GM18907 (cell line): Measurements from ENCODE around the gene ELMO3.

Source experiments
- ATAC-seq: cut with Tn5 transposase; IDR thresholded peaks from one replicate; pipeline ENCODE4 v1.9.1; 2021; ENCODE audit warnings: mild to moderate bottlenecking, moderate library complexity; ENCODE audit not compliant: unreplicated experiment

Gene ELMO3

GRCh38 chr16:67237396-67238277 is 38.7 kb downstream of the ELMO3 start:
- no peak for ATAC-seq

DNA sequence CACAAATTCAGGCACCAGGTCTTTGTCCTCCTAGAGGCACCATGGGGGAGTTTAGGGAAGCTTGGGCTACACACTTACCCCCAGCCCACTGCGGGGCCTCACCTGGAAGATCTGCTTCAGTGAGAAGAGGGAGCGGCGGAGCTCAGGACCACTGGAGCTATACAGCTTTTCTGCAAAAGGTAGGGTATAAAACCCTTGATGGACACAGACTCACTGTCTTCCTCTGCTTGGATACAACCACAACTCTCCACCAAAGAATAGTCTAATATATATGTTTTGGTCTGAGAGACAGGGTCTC is 39.3 kb downstream of the ELMO3 start:
- ATAC-seq: no peak

DNA sequence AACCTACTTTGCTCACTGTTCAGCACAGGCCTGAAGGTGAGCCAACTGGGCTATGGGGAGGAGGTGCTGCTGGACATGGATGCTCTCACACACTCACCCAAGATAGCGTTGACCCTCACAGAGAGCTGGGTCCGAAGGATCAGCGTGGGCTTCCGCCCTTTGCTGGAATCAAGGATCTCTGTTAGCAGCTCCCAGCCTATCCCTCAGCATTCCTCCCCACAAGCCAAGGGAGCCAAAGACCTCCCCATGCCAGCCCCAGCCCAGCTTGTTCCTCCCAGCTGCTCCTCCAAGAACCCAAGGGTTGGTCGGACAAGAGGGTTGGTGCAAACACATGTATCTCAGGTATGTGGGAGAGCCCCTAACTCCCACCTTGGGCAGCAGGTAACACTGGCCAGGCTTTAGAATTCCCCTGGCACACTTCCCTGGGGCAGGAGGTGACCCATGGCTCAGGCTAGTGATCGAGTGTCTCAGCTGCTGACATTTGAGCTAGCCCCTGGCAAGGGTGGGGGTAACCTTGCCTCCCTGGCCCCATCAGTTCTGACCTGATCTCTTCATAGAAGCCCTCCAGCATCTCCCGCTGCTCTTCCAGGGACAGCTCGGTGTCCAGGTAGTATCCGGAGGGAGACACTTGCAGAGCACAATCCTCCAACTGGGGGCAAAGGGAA is 40.0 kb downstream of the ELMO3 start:
- ATAC-seq: no peak

DNA sequence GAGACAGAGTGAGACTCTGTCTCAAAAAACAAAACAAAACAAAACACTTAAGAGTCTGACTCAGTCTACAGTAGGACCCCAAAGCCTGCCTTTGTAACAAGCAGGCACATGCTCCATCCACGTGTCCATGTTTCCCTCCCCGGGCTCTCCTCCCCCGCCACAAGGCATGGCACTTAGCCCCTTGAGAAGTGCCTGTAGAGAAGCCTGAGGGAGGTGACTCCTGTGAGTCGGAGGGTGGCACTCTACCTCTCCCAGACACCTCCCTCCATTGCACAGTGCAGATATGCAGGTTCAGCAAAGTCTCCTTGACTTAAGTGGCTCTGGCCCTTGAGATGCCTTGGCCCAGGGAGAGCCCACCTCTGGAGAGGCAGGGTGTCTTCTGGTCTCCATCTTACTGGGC is 41.6 kb downstream of the ELMO3 start:
- ATAC-seq: no peak

GRCh38 chr16:67241008-67241900 is 42.3 kb downstream of the ELMO3 start:
- no peak for ATAC-seq

- no peak for ATAC-seq
Measured at GRCh38 chr16:67242138-67242730, 43.3 kb downstream of the ELMO3 start.

- no peak for ATAC-seq
Measured at GRCh38 chr16:67243481-67243880, 44.5 kb downstream of the ELMO3 start.

DNA sequence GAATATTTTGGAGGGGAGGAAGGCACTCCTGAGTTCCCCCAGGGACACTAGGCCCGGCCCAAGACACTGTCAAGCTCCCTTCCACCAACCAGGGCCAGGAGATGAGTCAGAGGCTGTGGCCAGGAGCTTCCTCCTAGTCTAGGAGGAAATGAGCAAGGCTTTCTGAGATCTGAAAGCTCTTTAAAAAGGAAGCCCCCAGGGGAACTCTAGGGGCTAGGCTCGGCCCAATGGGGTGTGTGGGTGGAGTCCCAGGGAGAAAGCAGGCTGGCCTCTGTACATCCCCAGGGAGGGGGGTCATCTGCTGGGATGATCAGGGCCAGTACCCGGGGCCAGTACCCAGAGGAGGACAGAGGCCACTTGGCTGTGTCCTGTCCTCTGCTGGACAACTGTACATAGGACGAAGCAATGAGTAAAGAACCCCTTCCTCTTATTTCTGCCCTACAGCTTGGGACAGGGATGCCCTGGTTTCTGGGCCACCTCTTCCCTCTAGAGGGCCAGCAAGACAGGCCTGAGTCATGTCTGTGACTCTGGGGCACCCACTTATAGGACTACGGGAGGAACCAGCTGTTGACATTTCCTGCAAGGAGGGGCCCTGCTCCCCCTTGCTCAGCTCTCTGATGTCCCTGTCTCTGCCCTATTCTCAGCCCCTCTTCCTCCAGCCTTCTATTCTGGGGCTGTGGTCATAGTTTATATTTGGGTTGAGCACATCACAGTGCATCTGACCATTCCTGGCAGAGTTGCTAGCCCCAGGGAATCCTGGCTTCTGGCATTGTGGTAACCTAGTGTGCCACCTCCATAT is 45.7 kb downstream of the ELMO3 start:
- peak; percentile 55 for ATAC-seq

GRCh38 chr16:67245186-67245585 is 46.3 kb downstream of the ELMO3 start:
- ATAC-seq: no peak

GRCh38 chr16:67245674-67246080 is 46.7 kb downstream of the ELMO3 start:
- no peak for ATAC-seq

GRCh38 chr16:67246081-67246755 is 47.3 kb downstream of the ELMO3 start:
- peak; percentile 21 for ATAC-seq

DNA sequence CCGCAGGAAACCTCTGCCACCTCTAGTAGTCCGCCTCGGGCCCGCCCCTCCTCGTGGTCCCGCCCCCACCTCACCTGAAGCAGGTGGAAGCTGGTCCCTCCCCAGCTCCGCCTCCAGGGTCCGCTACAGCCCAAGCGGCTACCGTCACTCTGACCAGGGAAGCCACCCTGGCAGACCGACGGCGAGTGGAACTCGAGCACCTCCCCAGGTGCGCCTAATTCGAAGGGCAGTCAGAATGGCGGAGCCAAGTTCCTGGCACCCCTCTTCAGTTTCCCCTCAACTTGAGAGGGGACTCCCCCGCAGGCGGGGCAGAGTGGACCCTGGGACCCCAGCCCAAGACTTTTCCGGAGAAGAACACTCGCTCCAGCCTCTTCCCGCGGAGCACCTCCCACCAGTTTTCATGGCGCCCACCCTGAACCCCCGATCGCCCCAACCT is 47.8 kb downstream of the ELMO3 start:
- peak; percentile 13 for ATAC-seq

GRCh38 chr16:67247192-67248072 is 48.5 kb downstream of the ELMO3 start, which contains the start of gene FHOD1:
TSS of gene FHOD1 (minus strand) at chr16:67247481. CDS start at chr16:67247410, 71 bp downstream.
- ATAC-seq: peak; percentile 56

- no peak for ATAC-seq
Measured at GRCh38 chr16:67248073-67248400, 49.1 kb downstream of the ELMO3 start.

DNA sequence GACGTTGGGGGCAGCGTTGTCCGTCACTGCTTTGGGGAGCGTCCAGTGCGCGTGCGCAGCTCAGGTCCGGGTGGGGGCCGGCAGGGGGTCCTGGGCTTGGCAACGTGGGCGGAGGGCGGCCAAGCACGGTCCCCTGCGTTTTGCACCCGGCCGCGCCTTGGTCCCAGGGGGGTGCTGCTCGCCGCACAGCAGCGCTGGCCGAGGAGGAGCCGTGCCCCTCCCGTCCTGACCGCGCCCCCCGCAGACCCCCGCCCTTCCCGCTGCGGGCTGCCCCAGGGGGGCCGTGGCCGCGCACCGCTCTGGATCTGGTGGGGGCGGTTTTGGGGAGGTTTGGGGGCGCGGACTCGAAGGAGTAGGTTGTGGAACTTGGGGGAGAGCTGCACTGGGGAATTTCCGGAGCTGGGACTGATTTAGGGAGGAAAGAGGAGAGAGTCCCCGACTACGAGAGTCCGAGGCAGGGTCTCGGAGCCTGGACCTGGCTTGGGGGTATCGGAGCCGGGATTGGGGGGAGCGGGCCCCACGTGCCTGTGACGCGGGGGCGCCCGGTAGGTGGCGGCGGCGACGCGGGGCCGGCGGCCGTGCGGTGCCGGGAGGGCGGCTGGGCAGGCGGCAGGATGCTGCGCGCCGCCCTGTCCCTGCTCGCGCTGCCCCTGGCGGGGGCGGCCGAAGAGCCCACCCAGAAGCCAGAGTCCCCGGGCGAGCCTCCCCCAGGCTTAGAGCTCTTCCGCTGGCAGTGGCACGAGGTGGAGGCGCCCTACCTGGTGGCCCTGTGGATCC is 49.7 kb downstream of the ELMO3 start, which contains the start of gene SLC9A5:
SLC9A5 (plus strand) TSS at position 579 of the 777 bp plus-strand sequence; CDS start at position 615, 36 bp downstream.
- no peak for ATAC-seq

DNA sequence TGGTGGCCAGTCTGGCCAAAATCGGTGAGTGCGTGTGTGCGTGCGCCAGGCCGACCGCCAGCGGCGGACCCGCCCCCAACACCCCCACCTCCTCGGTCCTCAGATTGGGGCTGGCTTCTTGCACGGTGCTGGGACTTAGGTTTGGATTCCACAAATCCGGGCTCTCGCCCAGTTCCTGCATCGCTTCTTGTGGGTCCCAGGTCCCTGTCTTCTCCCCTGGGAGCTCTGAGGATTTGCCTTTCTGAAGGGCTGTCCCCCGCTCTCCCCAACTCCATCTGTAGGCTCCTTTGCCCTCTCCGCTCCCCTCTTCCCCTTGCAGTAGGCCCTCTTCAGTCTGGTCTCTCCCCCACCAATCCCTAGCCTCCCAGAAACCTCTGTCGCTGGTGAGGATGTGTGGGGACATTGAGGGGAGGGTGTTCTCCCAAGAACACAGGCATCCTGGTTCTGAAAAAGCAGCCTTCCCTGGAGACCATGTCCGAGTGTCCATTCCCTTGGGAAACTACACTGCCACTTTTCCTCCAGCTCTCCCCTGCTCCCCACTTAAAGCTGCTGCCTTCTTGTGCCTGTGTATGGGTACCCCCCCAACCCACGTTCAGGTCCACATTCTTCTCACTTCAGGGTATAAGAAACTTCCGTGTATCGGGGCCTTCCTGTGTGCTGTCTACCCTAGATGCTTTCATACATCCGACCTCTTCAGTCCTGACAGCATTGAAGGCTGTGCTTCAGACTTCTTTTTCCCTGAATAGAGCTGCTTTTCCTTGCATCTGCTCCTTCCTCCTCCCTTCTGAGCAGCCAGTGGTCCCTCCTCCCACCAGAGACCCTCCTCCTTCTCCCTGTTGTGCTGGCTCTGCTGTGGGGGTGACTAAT is 50.5 kb downstream of the ELMO3 start:
- no peak for ATAC-seq

- ATAC-seq: no peak
Measured at GRCh38 chr16:67250045-67250327, 51.1 kb downstream of the ELMO3 start.
